HepG2 (cell line): Measurements from ENCODE around the gene CUL7. TPM values are rescaled to one million over a fixed set of nuclear protein-coding genes. Genes with fewer than 3 reads are reported as not detected.
A peak's percentile ranks its signal among the peaks of the same experiment; 100 is the strongest.

Experiments used
- ARNTL ChIP-seq: sonication (generic); formaldehyde crosslinking; IDR thresholded peaks from 2 replicates; pipeline ENCODE4 v1.4.0; 2020; ENCODE audit warnings: mild to moderate bottlenecking, missing genetic modification reagents
- EHMT2 ChIP-seq: fragments of 200-600 bp; sonication (generic); IDR thresholded peaks from 2 replicates; pipeline ENCODE4 v1.7.0; 2017; ENCODE audit warnings: antibody characterized with exemption, low read depth, low read length, borderline replicate concordance
- FOXA3 ChIP-seq: IDR thresholded peaks from 2 replicates; pipeline ENCODE4 v1.6.1; 2016; ENCODE audit warnings: missing genetic modification reagents, missing compliant biosample characterization
- HCFC1 ChIP-seq: fragments of 150-350 bp; IDR thresholded peaks from 2 replicates; pipeline ENCODE4 v1.6.1; 2014; ENCODE audit warnings: low read depth, low read length
- KDM1A ChIP-seq: IDR thresholded peaks from 2 replicates; pipeline ENCODE4 v1.6.1; 2016; ENCODE audit warnings: missing compliant biosample characterization
- KDM5A ChIP-seq: fragments of 200-600 bp; sonication (generic); IDR thresholded peaks from 2 replicates; pipeline ENCODE4 v1.7.0; 2018; ENCODE audit warnings: antibody characterized with exemption, mild to moderate bottlenecking, low read length, borderline replicate concordance
- MEF2D ChIP-seq: sonication (generic); formaldehyde crosslinking; IDR thresholded peaks from 2 replicates; pipeline ENCODE4 v1.5.1; 2020; ENCODE audit warnings: mild to moderate bottlenecking, missing genetic modification reagents
- POLR2AphosphoS5 ChIP-seq: IDR thresholded peaks from 2 replicates; pipeline ENCODE4 v1.6.1; 2012; ENCODE audit warnings: low read depth, low read length
- PREB ChIP-seq: sonication (generic); formaldehyde crosslinking; IDR thresholded peaks from 2 replicates; pipeline ENCODE4 v1.4.0; 2020; ENCODE audit warnings: missing genetic modification reagents
- PRMT3 ChIP-seq: sonication (generic); formaldehyde crosslinking; IDR thresholded peaks from 2 replicates; pipeline ENCODE4 v1.8.1; 2022; ENCODE audit warnings: low read depth, mild to moderate bottlenecking, moderate library complexity, missing genetic modification reagents, borderline replicate concordance
- RBM39 ChIP-seq: fragments of 200-400 bp; formaldehyde crosslinking; IDR thresholded peaks from one replicate; pipeline ENCODE4 v1.6.1; 2018; ENCODE audit warnings: antibody characterized with exemption, mild to moderate bottlenecking, low read depth, low read length; ENCODE audit not compliant: poor library complexity, severe bottlenecking
- ZBTB14 ChIP-seq: sonication (generic); formaldehyde crosslinking; IDR thresholded peaks from 2 replicates; pipeline ENCODE4 v1.4.0; 2020; ENCODE audit warnings: missing genetic modification reagents
- ZNF20 ChIP-seq: sonication (generic); formaldehyde crosslinking; IDR thresholded peaks from 2 replicates; pipeline ENCODE4 v1.4.0; 2020; ENCODE audit warnings: mild to moderate bottlenecking, moderate library complexity, missing genetic modification reagents
- ZNF207 ChIP-seq: fragments of 450-650 bp; IDR thresholded peaks from 2 replicates; pipeline ENCODE4 v1.6.1; 2016; ENCODE audit warnings: antibody characterized with exemption, borderline replicate concordance
- polyA plus RNA-seq, 8 experiments: library from polyadenylated mRNA; depleted of rRNA in 3 of 8; stranded (reverse) in 7 of 8; unstranded in 1 of 8; fragments of >200 nt; fragmentation: Illumina TruSeq in 4 of 8; extraction: Trizol in 4 of 8; gene quantifications; 2 replicates each; pipeline versions ENCODE4 v1.2.1 to v1.2.3, GENCODE V29; 2011 to 2016; ENCODE audit warnings: low read depth in 4 of 8, missing spikeins in 1 of 8, mixed read lengths in 1 of 8; ENCODE audit not compliant: insufficient read depth in 1 of 8
- total RNA-seq, 5 experiments: library from RNA; depleted of rRNA; stranded (reverse); fragments of >200 nt; fragmentation: Illumina TruSeq; extraction: Trizol; gene quantifications; 2 replicates each; pipeline ENCODE4 v1.2.3, GENCODE V29; 2016; ENCODE audit warnings: low read depth in 1 of 5
- TF ChIP-seq, protein P1 (sequence below): sonication (generic); formaldehyde crosslinking; IDR thresholded peaks from 2 replicates; pipeline ENCODE4 v1.4.0; 2020; ENCODE audit warnings: missing genetic modification reagents, borderline replicate concordance
- TF ChIP-seq, protein P2 (sequence below): sonication (generic); formaldehyde crosslinking; conservative IDR thresholded peaks from 2 replicates; pipeline ENCODE4 v1.4.0; 2020; ENCODE audit warnings: missing genetic modification reagents
- TF ChIP-seq, protein P3 (sequence below): sonication (generic); formaldehyde crosslinking; conservative IDR thresholded peaks from 2 replicates; pipeline ENCODE4 v1.8.0; 2022; ENCODE audit warnings: low read depth, missing genetic modification reagents
- TF ChIP-seq, protein P4 (sequence below): sonication (generic); formaldehyde crosslinking; IDR thresholded peaks from 2 replicates; pipeline ENCODE4 v1.5.1; 2020; ENCODE audit warnings: missing genetic modification reagents, mild to moderate bottlenecking, borderline replicate concordance

CUL7 gene
- total and polyA plus RNA-seq, 2 of the 13 experiments (the other 11 are each of a cell fraction or from before 2014, with no cell fraction given): 32.0 to 60.7 TPM

DNA sequence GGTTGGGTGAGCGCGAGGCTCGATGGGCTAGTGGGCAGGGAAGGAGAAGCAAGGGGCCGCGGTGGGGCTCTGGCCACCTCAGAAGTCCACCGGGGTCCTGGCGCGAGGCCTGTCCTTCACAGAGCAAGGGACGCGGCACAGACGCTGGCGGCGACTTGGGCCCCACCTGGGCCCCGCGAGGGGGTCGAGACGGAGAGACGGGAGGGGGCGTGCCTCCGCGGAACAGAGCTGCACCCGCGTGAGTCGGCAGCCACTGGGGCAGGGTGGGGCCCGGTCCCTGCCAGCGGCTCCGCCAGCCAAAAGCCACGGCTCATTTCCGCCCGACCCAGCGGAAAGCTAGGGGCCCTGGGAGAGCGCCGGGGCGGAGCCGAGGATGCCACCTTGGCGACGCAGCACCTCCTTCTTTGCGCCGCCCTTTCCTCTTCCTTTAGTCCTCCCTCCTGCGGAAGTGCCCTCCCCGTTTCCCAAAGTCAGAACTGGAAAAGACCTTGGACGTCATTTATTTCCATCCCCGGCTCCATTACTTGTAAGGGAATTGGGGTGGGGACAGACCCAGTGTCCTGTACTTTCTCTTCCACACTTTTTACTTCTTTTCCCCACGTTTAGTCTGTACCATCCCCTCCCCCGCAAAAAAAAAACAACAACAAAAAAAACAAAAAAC is at the start of gene CUL7 (continued):
- no peak for TF ChIP-seq ZBTB14 (CRISPR knock-in tag)
- TF ChIP-seq ZNF207: no peak
- peak; percentile 85 for TF ChIP-seq ARNTL (CRISPR knock-in tag)
- TF ChIP-seq EHMT2: no peak
- TF ChIP-seq, protein P1, sequence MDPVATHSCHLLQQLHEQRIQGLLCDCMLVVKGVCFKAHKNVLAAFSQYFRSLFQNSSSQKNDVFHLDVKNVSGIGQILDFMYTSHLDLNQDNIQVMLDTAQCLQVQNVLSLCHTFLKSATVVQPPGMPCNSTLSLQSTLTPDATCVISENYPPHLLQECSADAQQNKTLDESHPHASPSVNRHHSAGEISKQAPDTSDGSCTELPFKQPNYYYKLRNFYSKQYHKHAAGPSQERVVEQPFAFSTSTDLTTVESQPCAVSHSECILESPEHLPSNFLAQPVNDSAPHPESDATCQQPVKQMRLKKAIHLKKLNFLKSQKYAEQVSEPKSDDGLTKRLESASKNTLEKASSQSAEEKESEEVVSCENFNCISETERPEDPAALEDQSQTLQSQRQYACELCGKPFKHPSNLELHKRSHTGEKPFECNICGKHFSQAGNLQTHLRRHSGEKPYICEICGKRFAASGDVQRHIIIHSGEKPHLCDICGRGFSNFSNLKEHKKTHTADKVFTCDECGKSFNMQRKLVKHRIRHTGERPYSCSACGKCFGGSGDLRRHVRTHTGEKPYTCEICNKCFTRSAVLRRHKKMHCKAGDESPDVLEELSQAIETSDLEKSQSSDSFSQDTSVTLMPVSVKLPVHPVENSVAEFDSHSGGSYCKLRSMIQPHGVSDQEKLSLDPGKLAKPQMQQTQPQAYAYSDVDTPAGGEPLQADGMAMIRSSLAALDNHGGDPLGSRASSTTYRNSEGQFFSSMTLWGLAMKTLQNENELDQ (CRISPR knock-in tag): no peak
- no peak for TF ChIP-seq PREB
- TF ChIP-seq KDM5A: 0 out of 2 replicates have a peak, but pooled peaks have one; percentile 65
- TF ChIP-seq, protein P2, sequence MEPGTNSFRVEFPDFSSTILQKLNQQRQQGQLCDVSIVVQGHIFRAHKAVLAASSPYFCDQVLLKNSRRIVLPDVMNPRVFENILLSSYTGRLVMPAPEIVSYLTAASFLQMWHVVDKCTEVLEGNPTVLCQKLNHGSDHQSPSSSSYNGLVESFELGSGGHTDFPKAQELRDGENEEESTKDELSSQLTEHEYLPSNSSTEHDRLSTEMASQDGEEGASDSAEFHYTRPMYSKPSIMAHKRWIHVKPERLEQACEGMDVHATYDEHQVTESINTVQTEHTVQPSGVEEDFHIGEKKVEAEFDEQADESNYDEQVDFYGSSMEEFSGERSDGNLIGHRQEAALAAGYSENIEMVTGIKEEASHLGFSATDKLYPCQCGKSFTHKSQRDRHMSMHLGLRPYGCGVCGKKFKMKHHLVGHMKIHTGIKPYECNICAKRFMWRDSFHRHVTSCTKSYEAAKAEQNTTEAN (CRISPR knock-in tag): peak; percentile 73
- no peak; the same call in 1 of the 2 replicates for TF ChIP-seq PRMT3
- TF ChIP-seq MEF2D: peak; percentile 79
- TF ChIP-seq, protein P3, sequence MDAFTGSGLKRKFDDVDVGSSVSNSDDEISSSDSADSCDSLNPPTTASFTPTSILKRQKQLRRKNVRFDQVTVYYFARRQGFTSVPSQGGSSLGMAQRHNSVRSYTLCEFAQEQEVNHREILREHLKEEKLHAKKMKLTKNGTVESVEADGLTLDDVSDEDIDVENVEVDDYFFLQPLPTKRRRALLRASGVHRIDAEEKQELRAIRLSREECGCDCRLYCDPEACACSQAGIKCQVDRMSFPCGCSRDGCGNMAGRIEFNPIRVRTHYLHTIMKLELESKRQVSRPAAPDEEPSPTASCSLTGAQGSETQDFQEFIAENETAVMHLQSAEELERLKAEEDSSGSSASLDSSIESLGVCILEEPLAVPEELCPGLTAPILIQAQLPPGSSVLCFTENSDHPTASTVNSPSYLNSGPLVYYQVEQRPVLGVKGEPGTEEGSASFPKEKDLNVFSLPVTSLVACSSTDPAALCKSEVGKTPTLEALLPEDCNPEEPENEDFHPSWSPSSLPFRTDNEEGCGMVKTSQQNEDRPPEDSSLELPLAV (CRISPR knock-in tag): no peak
- TF ChIP-seq, protein P4, sequence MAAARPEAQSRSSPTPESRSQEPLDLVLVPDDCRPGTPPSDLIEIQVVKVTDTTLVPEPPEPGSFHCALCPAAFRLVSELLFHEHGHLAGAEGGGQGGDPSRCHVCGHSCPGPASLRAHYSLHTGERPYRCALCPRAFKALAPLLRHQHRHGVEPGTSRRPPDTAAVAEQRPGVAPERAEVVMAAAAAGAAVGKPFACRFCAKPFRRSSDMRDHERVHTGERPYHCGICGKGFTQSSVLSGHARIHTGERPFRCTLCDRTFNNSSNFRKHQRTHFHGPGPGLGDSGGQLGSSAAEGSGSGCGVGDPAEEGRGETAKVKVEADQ (CRISPR knock-in tag): peak; percentile 86; the same call in 1 of the 2 replicates
- TF ChIP-seq FOXA3 (CRISPR knock-in tag): peak; percentile 74
- TF ChIP-seq RBM39: peak; percentile 97
- TF ChIP-seq POLR2AphosphoS5: peak; percentile 93
- no peak; the same call in 1 of the 2 replicates for TF ChIP-seq HCFC1
- no peak for TF ChIP-seq ZNF20 (CRISPR knock-in tag)
- no peak for TF ChIP-seq KDM1A (CRISPR knock-in tag)
